ENCODE measurements around the gene ZNF777. TPM values are rescaled to one million over a fixed set of nuclear protein-coding genes. Genes with fewer than 3 reads are reported as not detected.
"Not testable (repeated sequence)": the region's sequence is repeated elsewhere in the genome, so short reads cannot be mapped to it uniquely, and the experiment has no call there.

ZNF777 gene
- total RNA-seq, 1 experiment from 2014 or later, result 12.0 TPM

GRCh38 chr7:149448961-149449360 is 11.9 kb downstream of the ZNF777 start (continued):
- TF ChIP-seq, protein P1, sequence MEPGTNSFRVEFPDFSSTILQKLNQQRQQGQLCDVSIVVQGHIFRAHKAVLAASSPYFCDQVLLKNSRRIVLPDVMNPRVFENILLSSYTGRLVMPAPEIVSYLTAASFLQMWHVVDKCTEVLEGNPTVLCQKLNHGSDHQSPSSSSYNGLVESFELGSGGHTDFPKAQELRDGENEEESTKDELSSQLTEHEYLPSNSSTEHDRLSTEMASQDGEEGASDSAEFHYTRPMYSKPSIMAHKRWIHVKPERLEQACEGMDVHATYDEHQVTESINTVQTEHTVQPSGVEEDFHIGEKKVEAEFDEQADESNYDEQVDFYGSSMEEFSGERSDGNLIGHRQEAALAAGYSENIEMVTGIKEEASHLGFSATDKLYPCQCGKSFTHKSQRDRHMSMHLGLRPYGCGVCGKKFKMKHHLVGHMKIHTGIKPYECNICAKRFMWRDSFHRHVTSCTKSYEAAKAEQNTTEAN (CRISPR knock-in tag; IDR thresholded peaks at IDR 0.05), result no peak

- H3K4me3 Mint-ChIP-seq; CTCF ChIA-PET; H3K27ac Mint-ChIP-seq; H3K27me3 Mint-ChIP-seq (ENCODE audit: low read depth); POLR2A ChIA-PET; H3K4me1 Mint-ChIP-seq; ATAC-seq; H3K9me3 Mint-ChIP-seq; DNase-seq (ENCODE audit: low spot score): not testable (repeated sequence)
- peaks cover 19% of the 10 kb centered on the region for H3K36me3 Mint-ChIP-seq
These were observed 14.8 kb downstream of the ZNF777 start for GRCh38 chr7:149446026-149446425.

- TF ChIP-seq ZNF416 (CRISPR knock-in tag; IDR thresholded peaks at IDR 0.05) (no peak), NFYB (CRISPR knock-in tag; conservative IDR thresholded peaks at IDR 0.05; ENCODE audit: low read depth) (no peak), CREB1 (CRISPR knock-in tag; IDR thresholded peaks at IDR 0.05) (no peak), MYBL2 (CRISPR knock-in tag; IDR thresholded peaks at IDR 0.05) (no peak), CREM (CRISPR knock-in tag; IDR thresholded peaks at IDR 0.05) (no peak)
- no peak overlapping the region for H3K4me3 Mint-ChIP-seq
- peaks cover 3% of the 10 kb centered on the region; the same call in 1 of the 2 replicates for H3K36me3 Mint-ChIP-seq
- H3K27me3 Mint-ChIP-seq (ENCODE audit: low read depth), result no peaks in the 10 kb centered on the region
- no peaks in the 10 kb centered on the region for H3K9me3 Mint-ChIP-seq
- CTCF ChIA-PET, result no interaction called here
- no peaks in the 10 kb centered on the region for H3K4me1 Mint-ChIP-seq
- H3K27ac Mint-ChIP-seq, result no peak overlapping the region
- no peak for DNase-seq (ENCODE audit: low spot score)
- POLR2A ChIA-PET, result no interaction called here
- ATAC-seq, result no peak
These were observed 16.6 kb downstream of the ZNF777 start for GRCh38 chr7:149444287-149444686.

DNA sequence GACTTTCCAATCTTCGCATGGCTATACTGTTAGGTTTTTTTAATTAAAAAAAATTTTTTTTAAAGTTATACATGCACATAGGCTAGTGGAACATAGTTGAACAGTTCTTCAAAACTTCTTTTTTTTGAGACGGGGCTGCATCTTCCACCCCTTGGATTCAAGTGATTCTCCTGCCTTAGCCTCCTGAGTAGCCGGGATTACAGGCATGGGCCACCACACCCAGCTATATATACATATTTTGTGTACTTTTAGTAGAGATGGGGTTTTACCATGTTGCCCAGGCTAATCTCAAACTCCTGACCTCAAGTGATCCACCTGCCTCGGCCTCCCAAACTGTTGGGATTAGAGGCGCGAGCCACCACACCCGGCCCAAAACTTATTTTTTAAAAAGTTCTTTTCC is 17.3 kb downstream of the ZNF777 start:
- no peaks in the 10 kb centered on the region for H3K27me3 Mint-ChIP-seq (ENCODE audit: low read depth)
- ChIA-PET POLR2A (no interaction called here), CTCF (no interaction called here)
- DNase-seq (ENCODE audit: low spot score) (no peak), ATAC-seq (no peak)
- H3K27ac Mint-ChIP-seq, result no peak overlapping the region
- no peak overlapping the region for H3K4me3 Mint-ChIP-seq
- H3K9me3 Mint-ChIP-seq, result no peaks in the 10 kb centered on the region
- no peaks in the 10 kb centered on the region for H3K36me3 Mint-ChIP-seq
- no peaks in the 10 kb centered on the region for H3K4me1 Mint-ChIP-seq
- TF ChIP-seq ZBTB21 (CRISPR knock-in tag; IDR thresholded peaks at IDR 0.05; ENCODE audit: borderline replicate concordance), result no peak
- no peak for TF ChIP-seq FOXJ3 (CRISPR knock-in tag; IDR thresholded peaks at IDR 0.05; ENCODE audit: borderline replicate concordance)
- no peak for TF ChIP-seq PRRX2 (CRISPR knock-in tag; IDR thresholded peaks at IDR 0.05)
- TF ChIP-seq, protein P2, sequence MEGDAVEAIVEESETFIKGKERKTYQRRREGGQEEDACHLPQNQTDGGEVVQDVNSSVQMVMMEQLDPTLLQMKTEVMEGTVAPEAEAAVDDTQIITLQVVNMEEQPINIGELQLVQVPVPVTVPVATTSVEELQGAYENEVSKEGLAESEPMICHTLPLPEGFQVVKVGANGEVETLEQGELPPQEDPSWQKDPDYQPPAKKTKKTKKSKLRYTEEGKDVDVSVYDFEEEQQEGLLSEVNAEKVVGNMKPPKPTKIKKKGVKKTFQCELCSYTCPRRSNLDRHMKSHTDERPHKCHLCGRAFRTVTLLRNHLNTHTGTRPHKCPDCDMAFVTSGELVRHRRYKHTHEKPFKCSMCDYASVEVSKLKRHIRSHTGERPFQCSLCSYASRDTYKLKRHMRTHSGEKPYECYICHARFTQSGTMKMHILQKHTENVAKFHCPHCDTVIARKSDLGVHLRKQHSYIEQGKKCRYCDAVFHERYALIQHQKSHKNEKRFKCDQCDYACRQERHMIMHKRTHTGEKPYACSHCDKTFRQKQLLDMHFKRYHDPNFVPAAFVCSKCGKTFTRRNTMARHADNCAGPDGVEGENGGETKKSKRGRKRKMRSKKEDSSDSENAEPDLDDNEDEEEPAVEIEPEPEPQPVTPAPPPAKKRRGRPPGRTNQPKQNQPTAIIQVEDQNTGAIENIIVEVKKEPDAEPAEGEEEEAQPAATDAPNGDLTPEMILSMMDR (IDR thresholded peaks at IDR 0.05), result no peak
- TF ChIP-seq GRHL2 (CRISPR knock-in tag; IDR thresholded peaks at IDR 0.05; ENCODE audit: insufficient replicate concordance, severe bottlenecking), result no peak
- TF ChIP-seq SMAD3 (CRISPR knock-in tag; IDR thresholded peaks at IDR 0.05; ENCODE audit: borderline replicate concordance), result no peak
- TF ChIP-seq, protein P3, sequence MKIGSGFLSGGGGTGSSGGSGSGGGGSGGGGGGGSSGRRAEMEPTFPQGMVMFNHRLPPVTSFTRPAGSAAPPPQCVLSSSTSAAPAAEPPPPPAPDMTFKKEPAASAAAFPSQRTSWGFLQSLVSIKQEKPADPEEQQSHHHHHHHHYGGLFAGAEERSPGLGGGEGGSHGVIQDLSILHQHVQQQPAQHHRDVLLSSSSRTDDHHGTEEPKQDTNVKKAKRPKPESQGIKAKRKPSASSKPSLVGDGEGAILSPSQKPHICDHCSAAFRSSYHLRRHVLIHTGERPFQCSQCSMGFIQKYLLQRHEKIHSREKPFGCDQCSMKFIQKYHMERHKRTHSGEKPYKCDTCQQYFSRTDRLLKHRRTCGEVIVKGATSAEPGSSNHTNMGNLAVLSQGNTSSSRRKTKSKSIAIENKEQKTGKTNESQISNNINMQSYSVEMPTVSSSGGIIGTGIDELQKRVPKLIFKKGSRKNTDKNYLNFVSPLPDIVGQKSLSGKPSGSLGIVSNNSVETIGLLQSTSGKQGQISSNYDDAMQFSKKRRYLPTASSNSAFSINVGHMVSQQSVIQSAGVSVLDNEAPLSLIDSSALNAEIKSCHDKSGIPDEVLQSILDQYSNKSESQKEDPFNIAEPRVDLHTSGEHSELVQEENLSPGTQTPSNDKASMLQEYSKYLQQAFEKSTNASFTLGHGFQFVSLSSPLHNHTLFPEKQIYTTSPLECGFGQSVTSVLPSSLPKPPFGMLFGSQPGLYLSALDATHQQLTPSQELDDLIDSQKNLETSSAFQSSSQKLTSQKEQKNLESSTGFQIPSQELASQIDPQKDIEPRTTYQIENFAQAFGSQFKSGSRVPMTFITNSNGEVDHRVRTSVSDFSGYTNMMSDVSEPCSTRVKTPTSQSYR (CRISPR knock-in tag; IDR thresholded peaks at IDR 0.05), result no peak
- TF ChIP-seq SP1 (CRISPR knock-in tag; conservative IDR thresholded peaks at IDR 0.05), result no peak
- no peak for TF ChIP-seq JUN (CRISPR knock-in tag; IDR thresholded peaks at IDR 0.05)
- TF ChIP-seq, protein P4, sequence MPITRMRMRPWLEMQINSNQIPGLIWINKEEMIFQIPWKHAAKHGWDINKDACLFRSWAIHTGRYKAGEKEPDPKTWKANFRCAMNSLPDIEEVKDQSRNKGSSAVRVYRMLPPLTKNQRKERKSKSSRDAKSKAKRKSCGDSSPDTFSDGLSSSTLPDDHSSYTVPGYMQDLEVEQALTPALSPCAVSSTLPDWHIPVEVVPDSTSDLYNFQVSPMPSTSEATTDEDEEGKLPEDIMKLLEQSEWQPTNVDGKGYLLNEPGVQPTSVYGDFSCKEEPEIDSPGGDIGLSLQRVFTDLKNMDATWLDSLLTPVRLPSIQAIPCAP (CRISPR knock-in tag; IDR thresholded peaks at IDR 0.05), result no peak
- no peak for TF ChIP-seq SMAD4 (CRISPR knock-in tag; IDR thresholded peaks at IDR 0.05)
- TF ChIP-seq, protein P5, sequence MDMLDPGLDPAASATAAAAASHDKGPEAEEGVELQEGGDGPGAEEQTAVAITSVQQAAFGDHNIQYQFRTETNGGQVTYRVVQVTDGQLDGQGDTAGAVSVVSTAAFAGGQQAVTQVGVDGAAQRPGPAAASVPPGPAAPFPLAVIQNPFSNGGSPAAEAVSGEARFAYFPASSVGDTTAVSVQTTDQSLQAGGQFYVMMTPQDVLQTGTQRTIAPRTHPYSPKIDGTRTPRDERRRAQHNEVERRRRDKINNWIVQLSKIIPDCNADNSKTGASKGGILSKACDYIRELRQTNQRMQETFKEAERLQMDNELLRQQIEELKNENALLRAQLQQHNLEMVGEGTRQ (CRISPR knock-in tag; IDR thresholded peaks at IDR 0.05), result no peak
- no peak for TF ChIP-seq STAT6 (CRISPR knock-in tag; conservative IDR thresholded peaks at IDR 0.05; ENCODE audit: low read depth)

Data from WTC11 (cell line).